Medulla oblongata (tissue), 1 donor: ENCODE data around the gene UHRF1.
"Not testable (repeated sequence)": the region's sequence is repeated elsewhere in the genome, so short reads cannot be mapped to it uniquely, and the experiment has no call there.

Experiments
- DNase-seq: peaks from one replicate; pipeline ENCODE4 v3.0.0-alpha.2; 2015; ENCODE audit errors: extremely low spot score

The UHRF1 gene

GRCh38 chr19:4900879-4901278 lies 8.4 kb upstream of the UHRF1 start:
- not testable (repeated sequence) for DNase-seq

GRCh38 chr19:4902796-4903195 lies 6.5 kb upstream of the UHRF1 start, which contains the start of gene ARRDC5:
ARRDC5 (minus strand) TSS chr19:4902896; CDS start chr19:4902825, 71 bp downstream.
- DNase-seq = no peak

- no peak for DNase-seq
Observed at GRCh38 chr19:4904481-4904880, 4.8 kb upstream of the UHRF1 start.

- DNase-seq = no peak
Observed at GRCh38 chr19:4906963-4907362, 2.3 kb upstream of the UHRF1 start.

GRCh38 chr19:4908360-4908759 lies 941 bp upstream of the UHRF1 start:
- no peak for DNase-seq

GRCh38 chr19:4908781-4909155 lies 533 bp upstream of the UHRF1 start:
- no peak for DNase-seq

GRCh38 chr19:4909897-4910593 lies 744 bp downstream of the UHRF1 start:
- peak; percentile 92 for DNase-seq

GRCh38 chr19:4910594-4911281 lies 1.4 kb downstream of the UHRF1 start:
- DNase-seq = peak; percentile 78

GRCh38 chr19:4911314-4911713 lies 2.0 kb downstream of the UHRF1 start:
- DNase-seq = no peak

- DNase-seq = peak; percentile 86
Observed at GRCh38 chr19:4911786-4912672, 2.7 kb downstream of the UHRF1 start.

- no peak for DNase-seq
Observed at GRCh38 chr19:4913996-4914735, 4.9 kb downstream of the UHRF1 start.

GRCh38 chr19:4914736-4915501 lies 5.6 kb downstream of the UHRF1 start:
- no peak for DNase-seq

- peak; percentile 22 for DNase-seq
Observed at GRCh38 chr19:4916292-4917082, 7.2 kb downstream of the UHRF1 start.

GRCh38 chr19:4922530-4923275 lies 13.4 kb downstream of the UHRF1 start:
- peak; percentile 41 for DNase-seq

- DNase-seq = no peak
Observed at GRCh38 chr19:4923276-4923747, 14.0 kb downstream of the UHRF1 start.

GRCh38 chr19:4929186-4929585 lies 19.9 kb downstream of the UHRF1 start:
- DNase-seq = no peak

GRCh38 chr19:4930664-4931063 lies 21.4 kb downstream of the UHRF1 start:
- no peak for DNase-seq

GRCh38 chr19:4932711-4933110 lies 23.4 kb downstream of the UHRF1 start:
- no peak for DNase-seq

GRCh38 chr19:4933528-4933927 lies 24.2 kb downstream of the UHRF1 start:
- DNase-seq = peak; percentile 20
